ENCODE measurements around the gene PRPS2. TPM values are rescaled to one million over a fixed set of nuclear protein-coding genes. Genes with fewer than 3 reads are reported as not detected.

PRPS2 gene
- total RNA-seq, result 10 to 100 TPM; 74.5 to 76.8 TPM

GRCh38 chrX:12791257-12792228 lies at the start of gene PRPS2:
PRPS2 (plus strand) TSS chrX:12791412; CDS start chrX:12791498, 86 bp downstream.

GRCh38 chrX:12866451-12867377 lies 75.5 kb downstream of the PRPS2 start, which contains the start of gene TLR7:
TLR7 (plus strand) TSS chrX:12867072; CDS start chrX:12867579, 507 bp downstream.

Other genes with a start within 250 kb of the PRPS2 start
- gene TLR7, start 75.7 kb downstream of the PRPS2 start, total RNA-seq, result under 1 TPM; 0.03 to 0.07 TPM
- gene TLR8, start 115.2 kb downstream of the PRPS2 start, total RNA-seq, result not detected
- gene TMSB4X, start 183.7 kb downstream of the PRPS2 start, total RNA-seq, result 1,000 to 10,000 TPM; 8,338 to 8,946 TPM